Tibial nerve (tissue), 4 donors: ENCODE data around the gene EARS2. TPM values are rescaled to one million over a fixed set of nuclear protein-coding genes. Genes with fewer than 3 reads are reported as not detected.
"Not testable (repeated sequence)": the region's sequence is repeated elsewhere in the genome, so short reads cannot be mapped to it uniquely, and the experiment has no call there.

Experiments used
- DNase-seq, 2 donors: peaks; one replicate each; pipeline ENCODE4 v3.0.0-alpha.2; 2019; ENCODE audit warnings: low spot score in 2 of 2
- H3K27ac ChIP-seq, 4 donors: fragments of 200-600 bp; sonication (generic) in 3 of 4; one replicate each; pipeline ENCODE4 v1.5.1; 2017 to 2019; ENCODE audit warnings: mild to moderate bottlenecking in 1 of 4
- H3K27me3 ChIP-seq, 2 donors: fragments of 200-600 bp; sonication (generic) in 1 of 2; one replicate each; pipeline versions ENCODE4 v1.5.1 to v1.6.0; 2017 to 2019
- H3K36me3 ChIP-seq, 3 donors: fragments of 200-600 bp; sonication (generic); one replicate each; pipeline ENCODE4 v1.5.1; 2018 to 2019
- H3K4me1 ChIP-seq, 4 donors: fragments of 200-600 bp; sonication (generic) in 3 of 4; one replicate each; pipeline ENCODE4 v1.5.1; 2017 to 2019
- H3K4me3 ChIP-seq, 4 donors: fragments of 200-600 bp; sonication (generic) in 3 of 4; one replicate each; pipeline ENCODE4 v1.5.1; 2017 to 2019; ENCODE audit warnings: mild to moderate bottlenecking in 1 of 4, moderate library complexity in 1 of 4
- H3K9me3 ChIP-seq, 4 donors: fragments of 200-600 bp; sonication (generic) in 3 of 4; one replicate each; pipeline ENCODE4 v1.5.1; 2017 to 2019
- CTCF ChIP-seq, 5 experiments: fragments of 200-600 bp in 3 of 5; fragments of 450-650 bp in 2 of 5; sonication (generic) in 3 of 5; IDR thresholded peaks; one replicate each; pipeline ENCODE4 v1.5.1; 2016 to 2019; ENCODE audit warnings: antibody characterized with exemption in 5 of 5, mild to moderate bottlenecking in 3 of 5, moderate library complexity in 2 of 5
- EP300 ChIP-seq, 2 donors: sonication (generic); formaldehyde crosslinking; IDR thresholded peaks; one replicate each; pipeline ENCODE4 v1.6.1; 2017; ENCODE audit warnings: antibody characterized with exemption in 2 of 2, mild to moderate bottlenecking in 1 of 2
- POLR2A ChIP-seq, 2 donors: fragments of 450-650 bp; IDR thresholded peaks; one replicate each; pipeline ENCODE4 v1.6.1; 2017; ENCODE audit warnings: antibody characterized with exemption in 2 of 2, mild to moderate bottlenecking in 2 of 2, moderate library complexity in 2 of 2
- WGBS, 2 donors: methylation state at CpG; one replicate each; pipeline ENCODE4 v1.1.5; 2018; 5-methylcytosine and 5-hydroxymethylcytosine counted together
- total RNA-seq, 4 donors: library from RNA; depleted of rRNA; stranded (reverse); fragments of >200 nt; gene quantifications; one replicate each; pipeline ENCODE4 v1.1.0, GENCODE V29; 2016

Gene EARS2
- total RNA-seq, 4 donors from 2014 or later, result 42.2 to 70.7 (median 57.1) TPM

GRCh38 chr16:23557779-23558702, 891 bp upstream of the EARS2 start:
- Histone ChIP-seq H3K27ac (peak overlapping the region; percentile 83 to 92 (median 92)), H3K4me3 (peak overlapping the region; percentile 73 to 97 (median 86)), H3K9me3 (no peaks in the 10 kb centered on the region), H3K36me3 (peaks cover 0 to 40% (median 17%) of the 10 kb centered on the region in 3 donors), H3K4me1 (peaks cover 0 to 46% (median 22%) of the 10 kb centered on the region in 4 donors), H3K27me3 (no peaks in the 10 kb centered on the region)
- 3 to 4% methylated on average over 25 to 36 of the region's 60 CpGs for WGBS, 2 donors
- DNase-seq, result peak; percentile 13 to 23
- TF ChIP-seq POLR2A (IDR thresholded peaks at IDR 0.05) (no peak), EP300 (IDR thresholded peaks at IDR 0.05) (no peak), CTCF (IDR thresholded peaks at IDR 0.05) (no peak)

- no peak overlapping the region for H3K27ac ChIP-seq
- peaks cover 0 to 26% (median 17%) of the 10 kb centered on the region in 4 donors for H3K4me1 ChIP-seq
- no peak overlapping the region for H3K4me3 ChIP-seq
- no peak for DNase-seq
- WGBS, 2 donors, result 84 to 89% methylated on average over 3 of the region's 3 CpGs
- no peaks in the 10 kb centered on the region for H3K9me3 ChIP-seq
- TF ChIP-seq CTCF (IDR thresholded peaks at IDR 0.05) (no peak), POLR2A (IDR thresholded peaks at IDR 0.05) (no peak), EP300 (IDR thresholded peaks at IDR 0.05) (no peak)
- H3K27me3 ChIP-seq, result no peaks in the 10 kb centered on the region
- H3K36me3 ChIP-seq, result peaks cover 0 to 40% (median 7%) of the 10 kb centered on the region in 3 donors
These were observed 2.6 kb downstream of the EARS2 start for GRCh38 chr16:23554536-23554935.

- no peak overlapping the region for H3K4me3 ChIP-seq
- no peak for TF ChIP-seq POLR2A (IDR thresholded peaks at IDR 0.05)
- no peak for TF ChIP-seq EP300 (IDR thresholded peaks at IDR 0.05)
- TF ChIP-seq CTCF (IDR thresholded peaks at IDR 0.05), result no peak
- no peaks in the 10 kb centered on the region for H3K27me3 ChIP-seq
- peaks cover 0 to 11% (median 3%) of the 10 kb centered on the region in 4 donors for H3K4me1 ChIP-seq
- 89% methylated on average over 6 of the region's 6 CpGs for WGBS, 2 donors
- no peak overlapping the region for H3K27ac ChIP-seq
- DNase-seq, result no peak
- H3K9me3 ChIP-seq, result no peaks in the 10 kb centered on the region
- peaks cover 0 to 59% (median 10%) of the 10 kb centered on the region in 3 donors for H3K36me3 ChIP-seq
These were observed 5.0 kb downstream of the EARS2 start for GRCh38 chr16:23552161-23552560.

- DNase-seq, result no peak
- Histone ChIP-seq H3K36me3 (peaks cover 0 to 81% (median 10%) of the 10 kb centered on the region in 3 donors), H3K4me1 (no peaks in the 10 kb centered on the region), H3K9me3 (no peaks in the 10 kb centered on the region), H3K27ac (no peak overlapping the region), H3K4me3 (no peak overlapping the region), H3K27me3 (no peaks in the 10 kb centered on the region)
- TF ChIP-seq POLR2A (IDR thresholded peaks at IDR 0.05) (no peak), CTCF (IDR thresholded peaks at IDR 0.05) (no peak), EP300 (IDR thresholded peaks at IDR 0.05) (no peak)
- WGBS, 2 donors, result 95 to 98% methylated on average over 5 of the region's 5 CpGs
These were observed 7.2 kb downstream of the EARS2 start for GRCh38 chr16:23549938-23550337.

- TF ChIP-seq CTCF (IDR thresholded peaks at IDR 0.05) (no peak), EP300 (IDR thresholded peaks at IDR 0.05) (no peak), POLR2A (IDR thresholded peaks at IDR 0.05) (no peak)
- H3K4me1 ChIP-seq, result no peaks in the 10 kb centered on the region
- H3K27me3 ChIP-seq, result no peaks in the 10 kb centered on the region
- no peaks in the 10 kb centered on the region for H3K9me3 ChIP-seq
- no peak overlapping the region for H3K4me3 ChIP-seq
- DNase-seq, result no peak
- peaks cover 0 to 93% (median 3%) of the 10 kb centered on the region in 3 donors for H3K36me3 ChIP-seq
- 92 to 96% methylated on average over 14 of the region's 14 CpGs for WGBS, 2 donors
- no peak overlapping the region for H3K27ac ChIP-seq
These were observed 12.7 kb downstream of the EARS2 start for GRCh38 chr16:23544436-23544835.

- H3K27me3 ChIP-seq, H3K4me3 ChIP-seq, H3K4me1 ChIP-seq, H3K27ac ChIP-seq, H3K9me3 ChIP-seq, DNase-seq: not testable (repeated sequence)
- peaks cover 0 to 92% (median 0%) of the 10 kb centered on the region in 3 donors for H3K36me3 ChIP-seq
- 91 to 100% methylated on average over 3 of the region's 3 CpGs for WGBS, 2 donors
These were observed 16.4 kb downstream of the EARS2 start for GRCh38 chr16:23540817-23541178.
